ENCODE data around the gene IGF1R. TPM values are rescaled to one million over a fixed set of nuclear protein-coding genes. Genes with fewer than 3 reads are reported as not detected.

The IGF1R gene
- total and polyA plus RNA-seq, 2 donors (not counting 3 experiments of a cell fraction or from before 2014, with no cell fraction given): 16.1 to 59.1 TPM

DNA sequence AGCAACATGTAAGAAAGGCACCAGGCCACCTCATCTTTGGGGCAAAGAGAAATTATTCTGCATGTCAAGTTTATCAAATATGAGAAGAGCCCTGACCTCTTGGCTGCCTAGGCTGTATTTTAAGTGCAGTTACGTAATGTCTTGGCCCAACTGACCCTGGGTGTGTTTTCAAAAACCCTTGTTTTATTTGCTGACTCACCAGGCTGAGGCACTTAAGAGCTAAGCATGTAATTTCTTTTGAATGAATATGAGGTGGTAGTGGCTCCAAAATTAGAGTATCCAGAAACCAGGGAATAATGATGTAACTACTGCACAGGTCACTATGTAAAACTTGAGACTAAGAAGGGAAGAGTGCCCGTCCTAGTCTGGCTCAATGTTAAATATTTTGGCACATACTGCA is 335.0 kb downstream of the IGF1R start:
- Histone ChIP-seq H4K20me1 (replicated peaks; ENCODE audit: control insufficient read depth, extremely low read depth, insufficient read depth, low read length) (no peaks in the 10 kb centered on the region), H3K4me2 (ENCODE audit: insufficient read depth, low read length) (no peak overlapping the region), H3K4me1 (ENCODE audit: control insufficient read depth, extremely low read depth, insufficient read depth, low read length) (no peaks in the 10 kb centered on the region), H3K9ac (replicated peaks; ENCODE audit: extremely low read depth, insufficient read depth, low read length) (no peak overlapping the region), H3K4me3 (replicated peaks in 1 of 3; ENCODE audit: insufficient read depth in 1 of 3, low read depth in 1 of 3, low read length in 3 of 3) (no peak overlapping the region), H3K79me2 (ENCODE audit: control insufficient read depth, insufficient read depth, low read length) (no peaks in the 10 kb centered on the region), H3K27me3 (ENCODE audit: control insufficient read depth in 2 of 2, insufficient read depth in 2 of 2, low read length in 2 of 2) (no peaks in the 10 kb centered on the region), H3K36me3 (ENCODE audit: control insufficient read depth in 2 of 2, extremely low read depth in 1 of 2, insufficient read depth in 2 of 2, low read length in 2 of 2) (no peaks in the 10 kb centered on the region), H3K27ac (ENCODE audit: insufficient read depth, low read depth, low read length) (no peak overlapping the region), H2AFZ (ENCODE audit: low read depth, low read length) (no peak overlapping the region), H3K9me1 (replicated peaks; ENCODE audit: control insufficient read depth, extremely low read depth, insufficient read depth, low read length) (no peaks in the 10 kb centered on the region), H3K9me3 (replicated peaks; ENCODE audit: control insufficient read depth, insufficient read depth, low read length) (no peaks in the 10 kb centered on the region)
- TF ChIP-seq, protein P1, sequence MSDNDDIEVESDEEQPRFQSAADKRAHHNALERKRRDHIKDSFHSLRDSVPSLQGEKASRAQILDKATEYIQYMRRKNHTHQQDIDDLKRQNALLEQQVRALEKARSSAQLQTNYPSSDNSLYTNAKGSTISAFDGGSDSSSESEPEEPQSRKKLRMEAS (IDR thresholded peaks at IDR 0.05; ENCODE audit: insufficient read depth, insufficient read length): no peak
- TF ChIP-seq, protein P2, sequence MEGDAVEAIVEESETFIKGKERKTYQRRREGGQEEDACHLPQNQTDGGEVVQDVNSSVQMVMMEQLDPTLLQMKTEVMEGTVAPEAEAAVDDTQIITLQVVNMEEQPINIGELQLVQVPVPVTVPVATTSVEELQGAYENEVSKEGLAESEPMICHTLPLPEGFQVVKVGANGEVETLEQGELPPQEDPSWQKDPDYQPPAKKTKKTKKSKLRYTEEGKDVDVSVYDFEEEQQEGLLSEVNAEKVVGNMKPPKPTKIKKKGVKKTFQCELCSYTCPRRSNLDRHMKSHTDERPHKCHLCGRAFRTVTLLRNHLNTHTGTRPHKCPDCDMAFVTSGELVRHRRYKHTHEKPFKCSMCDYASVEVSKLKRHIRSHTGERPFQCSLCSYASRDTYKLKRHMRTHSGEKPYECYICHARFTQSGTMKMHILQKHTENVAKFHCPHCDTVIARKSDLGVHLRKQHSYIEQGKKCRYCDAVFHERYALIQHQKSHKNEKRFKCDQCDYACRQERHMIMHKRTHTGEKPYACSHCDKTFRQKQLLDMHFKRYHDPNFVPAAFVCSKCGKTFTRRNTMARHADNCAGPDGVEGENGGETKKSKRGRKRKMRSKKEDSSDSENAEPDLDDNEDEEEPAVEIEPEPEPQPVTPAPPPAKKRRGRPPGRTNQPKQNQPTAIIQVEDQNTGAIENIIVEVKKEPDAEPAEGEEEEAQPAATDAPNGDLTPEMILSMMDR (IDR thresholded peaks at IDR 0.05; ENCODE audit: extremely low read depth in 1 of 2, insufficient read depth in 1 of 2, low read depth in 1 of 2, low read length in 2 of 2): no peak
- ChIA-PET POLR2A (no interaction called here), CTCF (interaction anchor here (1.0 kb wide), 1 partner anchor 94 kb away, joined by 3 read pairs; no protein-coding TSS in a partner anchor)
- peak; percentile 45 for DNase-seq (ENCODE audit: low read depth, low spot score)
- peak; percentile 70 for FAIRE-seq
- intact Hi-C loops (cut with micrococcal nuclease): no loop called here
- dilution Hi-C loops (cut with MboI; ENCODE audit: extremely low pct_ligation_motif_present, low sequenced_read_pairs): no loop called here
- no TSS peak for BruUV-seq (replicated peaks)

DNA sequence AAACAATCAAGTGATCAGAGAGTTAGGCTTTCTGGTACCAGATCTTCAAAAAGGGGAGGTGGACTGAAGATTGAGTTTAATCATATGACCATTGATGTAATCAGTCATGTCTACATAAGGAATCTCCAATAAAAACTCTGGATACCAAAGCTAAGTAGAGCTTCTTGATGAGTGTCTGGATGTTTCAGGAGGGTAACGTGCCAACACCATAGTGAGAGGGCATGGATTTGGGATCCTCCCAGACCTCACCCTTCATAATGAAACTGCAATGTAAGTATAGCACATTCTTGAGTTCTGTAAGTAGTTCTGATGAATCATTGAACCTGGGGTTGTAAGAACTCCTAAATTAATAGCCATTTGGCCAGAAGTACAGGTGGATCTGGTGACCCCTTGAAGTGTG is 337.9 kb downstream of the IGF1R start:
- TF ChIP-seq POLR2AphosphoS5 (IDR thresholded peaks at IDR 0.05; ENCODE audit: insufficient read depth, low read depth, low read length) (no peak), JUN (IDR thresholded peaks at IDR 0.05; ENCODE audit: borderline replicate concordance, insufficient read depth, insufficient read length, low read depth) (no peak), EZH2 (IDR thresholded peaks at IDR 0.05; ENCODE audit: borderline replicate concordance, low read depth, low read length, severe bottlenecking) (no peak)
- no TSS peak for BruUV-seq (replicated peaks)
- H3K9ac ChIP-seq (replicated peaks; ENCODE audit: extremely low read depth, insufficient read depth, low read length): no peak overlapping the region
- FAIRE-seq: no peak
- no peak overlapping the region for H3K4me2 ChIP-seq (ENCODE audit: insufficient read depth, low read length)
- H3K4me1 ChIP-seq (ENCODE audit: control insufficient read depth, extremely low read depth, insufficient read depth, low read length): no peaks in the 10 kb centered on the region
- H4K20me1 ChIP-seq (replicated peaks; ENCODE audit: control insufficient read depth, extremely low read depth, insufficient read depth, low read length): no peaks in the 10 kb centered on the region
- no peaks in the 10 kb centered on the region for H3K9me3 ChIP-seq (replicated peaks; ENCODE audit: control insufficient read depth, insufficient read depth, low read length)
- no peaks in the 10 kb centered on the region for H3K27me3 ChIP-seq (ENCODE audit: control insufficient read depth in 2 of 2, insufficient read depth in 2 of 2, low read length in 2 of 2)
- CTCF ChIA-PET: no interaction called here
- POLR2A ChIA-PET: no interaction called here
- H3K4me3 ChIP-seq (replicated peaks in 1 of 3; ENCODE audit: insufficient read depth in 1 of 3, low read depth in 1 of 3, low read length in 3 of 3): no peak overlapping the region
- no peak overlapping the region for H2AFZ ChIP-seq (ENCODE audit: low read depth, low read length)
- no peaks in the 10 kb centered on the region for H3K79me2 ChIP-seq (ENCODE audit: control insufficient read depth, insufficient read depth, low read length)
- H3K9me1 ChIP-seq (replicated peaks; ENCODE audit: control insufficient read depth, extremely low read depth, insufficient read depth, low read length): no peaks in the 10 kb centered on the region
- intact Hi-C loops (cut with micrococcal nuclease) (no loop called here), dilution Hi-C loops (cut with MboI; ENCODE audit: extremely low pct_ligation_motif_present, low sequenced_read_pairs) (no loop called here)
- DNase-seq (ENCODE audit: low read depth, low spot score): no peak
- H3K36me3 ChIP-seq (ENCODE audit: control insufficient read depth in 2 of 2, extremely low read depth in 1 of 2, insufficient read depth in 2 of 2, low read length in 2 of 2): no peaks in the 10 kb centered on the region
- no peak overlapping the region for H3K27ac ChIP-seq (ENCODE audit: insufficient read depth, low read depth, low read length)
